Loucy (cell line): ENCODE results near the gene PRKCZ.

Experiments used
- H2AFZ ChIP-seq: fragments of 200-600 bp; sonication (generic); 2 replicates; pipeline ENCODE4 v1.6.0; 2016; ENCODE audit warnings: antibody characterized with exemption, mild to moderate bottlenecking, low read length, moderate library complexity
- H3F3A ChIP-seq: fragments of 200-600 bp; 2 replicates; pipeline ENCODE4 v1.6.0; 2016; ENCODE audit warnings: antibody characterized with exemption, low read depth, mild to moderate bottlenecking
- H3K27me3 ChIP-seq: fragments of 200-600 bp; sonication (generic); 2 replicates; pipeline ENCODE4 v1.6.1; 2014; ENCODE audit warnings: low read length, mild to moderate bottlenecking; ENCODE audit not compliant: insufficient read depth, poor library complexity, severe bottlenecking
- H3K36me3 ChIP-seq: fragments of 200-600 bp; sonication (generic); 2 replicates; pipeline ENCODE4 v1.6.1; 2016; ENCODE audit warnings: low read length; ENCODE audit not compliant: insufficient read depth
- H3K4me1 ChIP-seq: fragments of 200-600 bp; sonication (generic); 2 replicates; pipeline ENCODE4 v1.5.1; 2014; ENCODE audit warnings: low read length, mild to moderate bottlenecking; ENCODE audit not compliant: insufficient read depth, poor library complexity, severe bottlenecking
- H3K4me2 ChIP-seq: fragments of 200-600 bp; sonication (generic); 2 replicates; pipeline ENCODE4 v1.6.0; 2014; ENCODE audit warnings: antibody characterized with exemption, low read length, low read depth, mild to moderate bottlenecking; ENCODE audit not compliant: poor library complexity, severe bottlenecking
- H3K4me3 ChIP-seq: fragments of 200-600 bp; sonication (generic); 2 replicates; pipeline ENCODE4 v1.5.1; 2014; ENCODE audit warnings: low read length, mild to moderate bottlenecking, mixed read lengths; ENCODE audit not compliant: poor library complexity, severe bottlenecking
- H3K79me2 ChIP-seq: fragments of 200-600 bp; sonication (generic); 2 replicates; pipeline ENCODE4 v1.6.1; 2014; ENCODE audit warnings: low read length; ENCODE audit not compliant: insufficient read depth
- H3K9ac ChIP-seq: fragments of 200-600 bp; sonication (generic); 2 replicates; pipeline ENCODE4 v1.6.0; 2014; ENCODE audit warnings: mild to moderate bottlenecking, low read depth, low read length, moderate library complexity; ENCODE audit not compliant: poor library complexity, severe bottlenecking
- H3K9me2 ChIP-seq: fragments of 200-600 bp; sonication (generic); replicated peaks from 2 replicates; pipeline ENCODE4 v1.6.1; 2016; ENCODE audit warnings: low read depth, low read length, mixed read lengths
- H3K9me3 ChIP-seq: fragments of 200-600 bp; sonication (generic); 2 replicates; pipeline ENCODE4 v1.6.1; 2014; ENCODE audit warnings: mild to moderate bottlenecking, antibody characterized with exemption, low read length, low read depth; ENCODE audit not compliant: insufficient read depth
- H4K20me1 ChIP-seq: fragments of 200-600 bp; sonication (generic); 2 replicates; pipeline ENCODE4 v1.6.0; 2014; ENCODE audit warnings: antibody characterized with exemption, low read length, mild to moderate bottlenecking; ENCODE audit not compliant: insufficient read depth, poor library complexity, severe bottlenecking
- CTCF ChIP-seq: fragments of 200-600 bp; sonication (generic); conservative IDR thresholded peaks from 2 replicates; pipeline ENCODE4 v1.5.1; 2014; ENCODE audit warnings: mild to moderate bottlenecking, antibody characterized with exemption, low read length
- EZH2phosphoT487 ChIP-seq: fragments of 200-600 bp; IDR thresholded peaks from 2 replicates; pipeline ENCODE4 v1.6.1; 2018; ENCODE audit warnings: antibody characterized with exemption, mild to moderate bottlenecking, moderate library complexity, borderline replicate concordance

The PRKCZ gene

GRCh38 chr1:2182376-2182775 lies 132.2 kb downstream of the PRKCZ start:
- TF ChIP-seq EZH2phosphoT487 (no peak), CTCF (no peak)

DNA sequence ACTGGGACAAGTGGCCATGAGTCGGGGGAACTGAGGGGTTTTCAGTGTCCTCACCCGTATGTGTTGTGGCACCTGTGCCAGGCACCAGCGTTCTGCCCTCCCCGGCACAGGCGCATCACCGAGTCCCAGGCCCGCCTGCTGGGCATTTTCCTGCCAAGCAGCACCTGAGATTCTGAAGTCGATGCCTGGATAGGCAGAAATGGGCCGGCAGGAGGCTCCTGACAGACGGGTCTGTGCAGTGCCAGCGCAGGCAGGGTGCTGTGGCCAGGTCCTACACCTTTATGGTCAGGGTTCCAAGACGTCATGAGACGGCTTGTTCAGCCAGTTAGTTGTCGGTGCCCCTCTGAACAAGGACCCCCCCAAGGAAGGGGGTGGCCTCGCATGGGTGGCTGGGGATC lies 133.7 kb downstream of the PRKCZ start:
- Histone ChIP-seq H3F3A (no peaks in the 10 kb centered on the region), H3K4me2 (no peak overlapping the region), H3K4me1 (no peaks in the 10 kb centered on the region), H3K79me2 (no peaks in the 10 kb centered on the region), H2AFZ (no peak overlapping the region), H3K9ac (no peak overlapping the region), H3K9me2 (no peaks in the 10 kb centered on the region), H4K20me1 (no peaks in the 10 kb centered on the region), H3K36me3 (no peaks in the 10 kb centered on the region), H3K9me3 (no peaks in the 10 kb centered on the region), H3K27me3 (no peaks in the 10 kb centered on the region), H3K4me3 (no peak overlapping the region)
- TF ChIP-seq CTCF (no peak), EZH2phosphoT487 (no peak)

More at GRCh38 chr1:2182376-2182775, 132.2 kb downstream of the PRKCZ start:
- H3K9ac ChIP-seq = no peak overlapping the region
- H3K9me2 ChIP-seq = no peaks in the 10 kb centered on the region
- H2AFZ ChIP-seq = no peak overlapping the region
- no peaks in the 10 kb centered on the region for H3K36me3 ChIP-seq
- H3K4me3 ChIP-seq = no peak overlapping the region
- no peaks in the 10 kb centered on the region for H3K79me2 ChIP-seq
- no peaks in the 10 kb centered on the region for H3K4me1 ChIP-seq
- no peak overlapping the region for H3K4me2 ChIP-seq
- no peaks in the 10 kb centered on the region for H3K27me3 ChIP-seq
- H3F3A ChIP-seq = no peaks in the 10 kb centered on the region
- H3K9me3 ChIP-seq = no peaks in the 10 kb centered on the region
- no peaks in the 10 kb centered on the region for H4K20me1 ChIP-seq

GRCh38 chr1:2184531-2184930 lies 134.3 kb downstream of the PRKCZ start:
- Histone ChIP-seq H3F3A (no peaks in the 10 kb centered on the region), H4K20me1 (no peaks in the 10 kb centered on the region), H3K27me3 (no peaks in the 10 kb centered on the region), H3K4me1 (no peaks in the 10 kb centered on the region), H3K9ac (no peak overlapping the region), H3K4me3 (no peak overlapping the region), H3K9me2 (no peaks in the 10 kb centered on the region), H3K4me2 (no peak overlapping the region), H3K79me2 (no peaks in the 10 kb centered on the region), H3K36me3 (no peaks in the 10 kb centered on the region), H3K9me3 (no peaks in the 10 kb centered on the region), H2AFZ (no peak overlapping the region)
- TF ChIP-seq EZH2phosphoT487 (no peak), CTCF (no peak)
